Activated CD4-positive, alpha-beta T cell treated with anti-CD3 and anti-CD28 coated beads, Interleukin-2, amount 50 U/mL, for 48 hours (primary cell): ENCODE measurements around the gene PRPSAP2.
"Not testable (repeated sequence)": the region's sequence is repeated elsewhere in the genome, so short reads cannot be mapped to it uniquely, and the experiment has no call there.

Experiments
- DNase-seq, 2 experiments: peaks; one replicate each; pipeline ENCODE4 v3.0.0-alpha.2; 2020

Gene PRPSAP2

GRCh38 chr17:18947866-18948265 is 89.9 kb downstream of the PRPSAP2 start:
- DNase-seq: no peak

GRCh38 chr17:18948476-18949006 is 90.6 kb downstream of the PRPSAP2 start:
- no peak for DNase-seq

- no peak for DNase-seq
These were observed 91.6 kb downstream of the PRPSAP2 start for GRCh38 chr17:18949566-18949965.

GRCh38 chr17:18950346-18950745 is 92.4 kb downstream of the PRPSAP2 start:
- no peak for DNase-seq

GRCh38 chr17:18950944-18951905 is 93.3 kb downstream of the PRPSAP2 start:
- DNase-seq: no peak

GRCh38 chr17:18951941-18952842 is 94.3 kb downstream of the PRPSAP2 start, which contains the start of gene SLC5A10:
TSS of gene SLC5A10 (plus strand) at chr17:18952165. CDS start at chr17:18952206, 41 bp downstream.
- DNase-seq: no peak

GRCh38 chr17:18953231-18953728 is 95.3 kb downstream of the PRPSAP2 start:
- no peak for DNase-seq

GRCh38 chr17:18954321-18954720 is 96.4 kb downstream of the PRPSAP2 start:
- DNase-seq: no peak

GRCh38 chr17:18955009-18955408 is 97.1 kb downstream of the PRPSAP2 start:
- DNase-seq: no peak

GRCh38 chr17:18956021-18956420 is 98.1 kb downstream of the PRPSAP2 start:
- DNase-seq: not testable (repeated sequence)

- DNase-seq: no peak
These were observed 98.7 kb downstream of the PRPSAP2 start for GRCh38 chr17:18956581-18956980.

GRCh38 chr17:18957831-18958230 is 99.9 kb downstream of the PRPSAP2 start:
- no peak for DNase-seq

- DNase-seq: no peak
These were observed 100.7 kb downstream of the PRPSAP2 start for GRCh38 chr17:18958611-18959010.

- no peak for DNase-seq
These were observed 101.3 kb downstream of the PRPSAP2 start for GRCh38 chr17:18959071-18959844.

- no peak for DNase-seq
These were observed 101.9 kb downstream of the PRPSAP2 start for GRCh38 chr17:18959845-18960240.

- DNase-seq: no peak
These were observed 102.3 kb downstream of the PRPSAP2 start for GRCh38 chr17:18960241-18960665.

- DNase-seq: peak; percentile 89 to 92
These were observed 103.0 kb downstream of the PRPSAP2 start for GRCh38 chr17:18960803-18961511.

- peak; percentile 23 to 37 for DNase-seq
These were observed 103.9 kb downstream of the PRPSAP2 start for GRCh38 chr17:18961634-18962493.

GRCh38 chr17:18962494-18962815 is 104.5 kb downstream of the PRPSAP2 start:
- DNase-seq: no peak
